CD4-positive, CD25-positive, alpha-beta regulatory T cell (primary cell): ENCODE results near the gene GABRR2. TPM values are rescaled to one million over a fixed set of nuclear protein-coding genes. Genes with fewer than 3 reads are reported as not detected.

ENCODE experiments used
- polyA plus RNA-seq, 4 donors: library from polyadenylated mRNA; unstranded; fragments of 300-500 nt; fragmentation: Illumina TruSeq; gene quantifications; one replicate each; pipeline ENCODE4 v1.2.3, GENCODE V29; 2021
- total RNA-seq: library from RNA; stranded (reverse); gene quantifications from one replicate; pipeline ENCODE4 v1.2.3, GENCODE V29; 2022

GABRR2 gene
- total and polyA plus RNA-seq, 5 donors from 2014 or later, result 1.9 TPM; not detected in 4

Other genes with a start within 250 kb of the GABRR2 start
- 734 TPM for gene PNRC1, start 234.5 kb downstream of the GABRR2 start, total RNA-seq
- gene PNRC1, start 234.5 kb downstream of the GABRR2 start, polyA plus RNA-seq, result 100 to 1,000 TPM; 357 to 551 (median 483) TPM
- not detected for gene SRSF12, start 197.2 kb downstream of the GABRR2 start, total RNA-seq
- under 1 TPM in 3 of 4 donors, not detected in 1; 0.06 to 0.28 (median 0.20) TPM for gene SRSF12, start 197.2 kb downstream of the GABRR2 start, polyA plus RNA-seq
- 3.6 TPM for gene PM20D2, start 169.2 kb downstream of the GABRR2 start, total RNA-seq
- 1 to 10 TPM; 2.1 to 6.7 (median 4.7) TPM for gene PM20D2, start 169.2 kb downstream of the GABRR2 start, polyA plus RNA-seq
- not detected for gene GABRR1, start 97.9 kb downstream of the GABRR2 start, total RNA-seq
- gene GABRR1, start 97.9 kb downstream of the GABRR2 start, polyA plus RNA-seq, result not detected
- 30.0 TPM for gene UBE2J1, start 37.4 kb upstream of the GABRR2 start, total RNA-seq
- 10 to 100 TPM; 33.8 to 50.6 (median 35.1) TPM for gene UBE2J1, start 37.4 kb upstream of the GABRR2 start, polyA plus RNA-seq
- gene RRAGD, start 97.0 kb upstream of the GABRR2 start, total RNA-seq, result 1.7 TPM
- under 1 TPM; 0.17 to 0.99 (median 0.62) TPM for gene RRAGD, start 97.0 kb upstream of the GABRR2 start, polyA plus RNA-seq
- 6.0 TPM for gene ANKRD6, start 117.9 kb upstream of the GABRR2 start, total RNA-seq
- gene ANKRD6, start 117.9 kb upstream of the GABRR2 start, polyA plus RNA-seq, result 1 to 10 TPM in 3 of 4 donors, under 1 TPM in 1; 0.54 to 2.1 (median 1.2) TPM